PC-9 (cell line): ENCODE results near the gene CRACDL. TPM values are rescaled to one million over a fixed set of nuclear protein-coding genes. Genes with fewer than 3 reads are reported as not detected.
A peak's percentile ranks its signal among the peaks of the same experiment; 100 is the strongest.

Source experiments
- BruUV-seq: library from RNA; stranded (reverse); fragments of 400-500 nt; replicated peaks from 2 replicates; lab custom pipeline; 2021; lab: Mats Ljungman, UMichigan
- CTCF ChIA-PET: fragments of 300-600 bp; sonication (Branson Sonifier 250); formaldehyde crosslinking; loops from one replicate; lab custom pipeline; 2022; ENCODE audit warnings: antibody characterized with exemption; lab: Charles Lee
- POLR2A ChIA-PET: fragments of 300-600 bp; sonication (Branson Sonifier 250); formaldehyde crosslinking; loops from one replicate; lab custom pipeline; 2022; ENCODE audit warnings: antibody characterized with exemption; ENCODE audit not compliant: unreplicated experiment; lab: Charles Lee
- DNase-seq, 2 experiments: peaks; one replicate each; pipeline versions ENCODE4 v3.0.0 to v3.0.0-alpha.2; 2015 to 2022; ENCODE audit warnings: mixed read lengths in 1 of 2
- H2AFZ ChIP-seq: fragments of 200-600 bp; sonication (generic); 2 replicates; pipeline ENCODE4 v1.8.1; 2017; ENCODE audit warnings: antibody characterized with exemption
- H3F3A ChIP-seq: fragments of 200-600 bp; sonication (generic); 2 replicates; pipeline ENCODE4 v1.8.1; 2017; ENCODE audit warnings: antibody characterized with exemption, mild to moderate bottlenecking, low read depth; ENCODE audit not compliant: insufficient read depth
- H3K27ac ChIP-seq: fragments of 200-600 bp; sonication (generic); 2 replicates; pipeline ENCODE4 v1.6.1; 2016; ENCODE audit warnings: mixed run types
- H3K27me3 ChIP-seq: fragments of 200-600 bp; sonication (generic); 2 replicates; pipeline ENCODE4 v1.6.1; 2016; ENCODE audit warnings: low read depth, mixed run types; ENCODE audit not compliant: insufficient read depth
- H3K36me3 ChIP-seq: fragments of 200-600 bp; sonication (generic); 2 replicates; pipeline ENCODE4 v1.6.1; 2016; ENCODE audit warnings: low read depth, mixed run types
- H3K4me1 ChIP-seq: fragments of 200-600 bp; sonication (generic); replicated peaks from 2 replicates; pipeline ENCODE4 v1.6.1; 2016; ENCODE audit warnings: mixed run types; ENCODE audit not compliant: insufficient read depth
- H3K4me2 ChIP-seq: fragments of 200-600 bp; sonication (generic); 2 replicates; pipeline ENCODE4 v1.6.1; 2017; ENCODE audit warnings: mixed run types
- H3K4me3 ChIP-seq: fragments of 200-600 bp; sonication (generic); 2 replicates; pipeline ENCODE4 v1.6.1; 2016; ENCODE audit warnings: mixed run types
- H3K79me2 ChIP-seq: fragments of 200-600 bp; sonication (generic); 2 replicates; pipeline ENCODE4 v1.6.1; 2017; ENCODE audit warnings: low read depth, mixed run types
- H3K9me2 ChIP-seq: fragments of 200-600 bp; sonication (generic); 2 replicates; pipeline ENCODE4 v1.8.1; 2017; ENCODE audit warnings: mild to moderate bottlenecking; ENCODE audit not compliant: insufficient read depth
- H3K9me3 ChIP-seq: fragments of 200-600 bp; sonication (generic); 2 replicates; pipeline ENCODE4 v1.8.1; 2016; ENCODE audit warnings: low read depth; ENCODE audit not compliant: insufficient read depth
- H4K20me1 ChIP-seq: fragments of 200-600 bp; sonication (generic); 2 replicates; pipeline ENCODE4 v1.8.1; 2017; ENCODE audit not compliant: insufficient read depth
- EZH2 ChIP-seq: fragments of 200-600 bp; sonication (generic); IDR thresholded peaks from 2 replicates; pipeline ENCODE4 v1.8.0; 2017; ENCODE audit warnings: antibody characterized with exemption, low read depth
- intact Hi-C: fragments of 100-400 bp; cut with micrococcal nuclease; formaldehyde crosslinking; loops from one replicate; pipeline ENCODE4 v1.10.0; 2022; ENCODE audit not compliant: unreplicated experiment
- total RNA-seq: library from RNA; stranded (reverse); gene quantifications from 2 replicates; pipeline ENCODE4 v1.2.3, GENCODE V29; 2021
- TF ChIP-seq, protein P1 (sequence below): fragments of 200-600 bp; sonication (generic); conservative IDR thresholded peaks from 2 replicates; pipeline ENCODE4 v1.6.1; 2017; ENCODE audit warnings: mixed run types, antibody characterized with exemption, mild to moderate bottlenecking, moderate library complexity

The CRACDL gene
- total RNA-seq, 1 experiment from 2014 or later = 33.7 TPM

DNA sequence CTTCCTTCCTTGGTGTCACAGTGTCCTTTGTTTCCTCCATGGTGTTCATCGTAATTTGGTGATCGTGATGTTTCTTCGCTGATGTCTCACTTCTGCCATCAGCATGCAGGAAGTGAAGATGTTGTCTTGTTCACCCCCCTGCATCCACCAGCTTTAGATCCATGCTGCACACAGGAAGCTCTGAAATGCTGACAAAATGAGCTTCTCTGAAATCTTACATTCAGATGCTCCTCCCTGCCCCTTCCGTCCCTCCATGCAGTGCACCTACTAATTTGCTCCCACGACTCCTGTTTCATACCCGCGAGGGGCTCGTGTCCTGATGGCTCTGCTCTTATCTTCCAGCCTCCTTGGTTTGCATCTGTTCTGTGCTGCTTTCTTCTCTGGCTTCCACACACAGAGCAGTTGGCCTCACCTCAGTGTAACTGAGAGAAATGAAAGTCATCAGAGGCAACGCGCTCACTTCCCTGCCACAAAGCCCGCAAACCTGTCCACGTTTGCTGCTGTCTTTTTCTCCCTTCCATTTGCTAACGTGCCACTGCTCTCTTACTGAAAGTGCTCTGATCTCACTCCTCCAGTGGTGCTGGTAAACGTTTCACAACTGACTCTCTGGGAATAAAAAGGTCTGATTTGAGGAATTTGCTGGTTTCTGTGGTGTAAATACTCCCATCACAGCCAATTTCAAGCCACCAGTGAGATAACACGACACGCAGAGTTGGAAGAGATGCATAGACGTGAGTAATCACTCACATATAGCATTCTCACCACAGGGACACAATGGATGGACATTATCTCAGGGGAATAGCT is 164.1 kb downstream of the CRACDL start:
- no peak for DNase-seq
- H3K4me1 ChIP-seq = peaks cover 21% of the 10 kb centered on the region
- no peak overlapping the region for H3K4me2 ChIP-seq
- no peaks in the 10 kb centered on the region for H3K79me2 ChIP-seq
- BruUV-seq = no TSS peak
- H3K27me3 ChIP-seq = no peaks in the 10 kb centered on the region
- H4K20me1 ChIP-seq = no peaks in the 10 kb centered on the region
- H3K9me2 ChIP-seq = no peaks in the 10 kb centered on the region
- TF ChIP-seq EZH2 = no peak
- TF ChIP-seq, protein P1, sequence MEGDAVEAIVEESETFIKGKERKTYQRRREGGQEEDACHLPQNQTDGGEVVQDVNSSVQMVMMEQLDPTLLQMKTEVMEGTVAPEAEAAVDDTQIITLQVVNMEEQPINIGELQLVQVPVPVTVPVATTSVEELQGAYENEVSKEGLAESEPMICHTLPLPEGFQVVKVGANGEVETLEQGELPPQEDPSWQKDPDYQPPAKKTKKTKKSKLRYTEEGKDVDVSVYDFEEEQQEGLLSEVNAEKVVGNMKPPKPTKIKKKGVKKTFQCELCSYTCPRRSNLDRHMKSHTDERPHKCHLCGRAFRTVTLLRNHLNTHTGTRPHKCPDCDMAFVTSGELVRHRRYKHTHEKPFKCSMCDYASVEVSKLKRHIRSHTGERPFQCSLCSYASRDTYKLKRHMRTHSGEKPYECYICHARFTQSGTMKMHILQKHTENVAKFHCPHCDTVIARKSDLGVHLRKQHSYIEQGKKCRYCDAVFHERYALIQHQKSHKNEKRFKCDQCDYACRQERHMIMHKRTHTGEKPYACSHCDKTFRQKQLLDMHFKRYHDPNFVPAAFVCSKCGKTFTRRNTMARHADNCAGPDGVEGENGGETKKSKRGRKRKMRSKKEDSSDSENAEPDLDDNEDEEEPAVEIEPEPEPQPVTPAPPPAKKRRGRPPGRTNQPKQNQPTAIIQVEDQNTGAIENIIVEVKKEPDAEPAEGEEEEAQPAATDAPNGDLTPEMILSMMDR = no peak
- CTCF ChIA-PET = no interaction called here
- H3K36me3 ChIP-seq = no peaks in the 10 kb centered on the region
- H3K27ac ChIP-seq = no peak overlapping the region
- H3K4me3 ChIP-seq = no peak overlapping the region
- H2AFZ ChIP-seq = no peak overlapping the region
- intact Hi-C loops = no loop called here
- H3K9me3 ChIP-seq = no peaks in the 10 kb centered on the region
- peaks cover 12% of the 10 kb centered on the region for H3F3A ChIP-seq
- POLR2A ChIA-PET = no interaction called here

DNA sequence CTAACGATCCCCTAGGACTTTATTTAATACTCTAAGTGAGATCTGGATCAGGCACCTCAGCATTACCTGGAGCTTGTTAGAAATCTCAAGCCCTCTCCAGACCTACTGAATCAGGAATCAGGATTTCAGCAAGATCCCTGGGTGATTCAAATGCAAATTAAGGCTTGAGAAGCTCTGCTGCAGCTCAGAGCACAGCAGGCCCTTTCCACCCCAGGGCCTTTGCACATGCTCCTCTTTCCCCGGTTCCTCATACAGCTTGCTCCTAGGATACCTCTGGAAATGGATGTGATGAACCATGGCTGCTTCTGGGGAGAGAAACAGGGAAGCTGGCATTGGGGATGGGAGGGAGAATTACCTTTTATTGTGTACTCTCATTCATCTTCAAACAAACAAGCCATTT is 164.8 kb downstream of the CRACDL start:
- peaks cover 17% of the 10 kb centered on the region for H3F3A ChIP-seq
- no peak for DNase-seq
- no peak for TF ChIP-seq EZH2
- TF ChIP-seq, protein P1 = no peak
- H3K4me1 ChIP-seq = peaks cover 27% of the 10 kb centered on the region
- ChIA-PET CTCF (no interaction called here), POLR2A (no interaction called here)
- H3K27me3 ChIP-seq = no peaks in the 10 kb centered on the region
- H3K4me2 ChIP-seq = no peak overlapping the region
- H3K4me3 ChIP-seq = no peak overlapping the region
- BruUV-seq = no TSS peak
- H3K36me3 ChIP-seq = no peaks in the 10 kb centered on the region
- H3K79me2 ChIP-seq = no peaks in the 10 kb centered on the region
- no peak overlapping the region for H2AFZ ChIP-seq
- no peaks in the 10 kb centered on the region for H4K20me1 ChIP-seq
- H3K9me3 ChIP-seq = no peaks in the 10 kb centered on the region
- no peak overlapping the region for H3K27ac ChIP-seq
- intact Hi-C loops = no loop called here
- no peaks in the 10 kb centered on the region for H3K9me2 ChIP-seq

DNA sequence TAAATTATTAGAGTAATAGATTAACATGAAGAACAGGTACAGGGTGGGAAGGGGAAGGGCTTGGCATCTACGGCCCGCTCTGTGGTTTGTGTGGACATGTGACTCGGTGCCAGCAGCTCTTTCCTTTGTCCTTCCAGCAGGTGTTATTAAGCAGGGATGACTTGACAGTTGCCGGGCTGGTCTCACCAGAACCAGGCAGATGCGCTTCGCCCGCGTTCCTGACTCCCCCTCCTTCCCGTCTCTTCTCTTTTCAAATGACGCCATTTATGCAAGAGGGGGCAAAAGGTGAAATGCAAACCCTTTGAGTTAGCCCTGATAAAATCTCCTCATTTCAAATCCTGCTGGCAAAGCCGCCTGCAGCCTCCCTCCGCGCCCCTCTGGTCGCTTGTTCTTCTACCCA is 166.2 kb downstream of the CRACDL start:
- intact Hi-C loops = no loop called here
- Histone ChIP-seq H3K27me3 (no peaks in the 10 kb centered on the region), H3K4me2 (no peak overlapping the region), H3K4me3 (no peak overlapping the region), H3F3A (peaks cover 21% of the 10 kb centered on the region), H4K20me1 (no peaks in the 10 kb centered on the region), H2AFZ (no peak overlapping the region), H3K79me2 (no peaks in the 10 kb centered on the region), H3K9me3 (no peaks in the 10 kb centered on the region), H3K9me2 (no peaks in the 10 kb centered on the region), H3K4me1 (peaks cover 34% of the 10 kb centered on the region), H3K27ac (no peak overlapping the region), H3K36me3 (no peaks in the 10 kb centered on the region)
- DNase-seq = peak in 1 of 2 experiments; percentile 63
- BruUV-seq = no TSS peak
- no peak for TF ChIP-seq EZH2
- TF ChIP-seq, protein P1 = no peak
- ChIA-PET POLR2A (no interaction called here), CTCF (no interaction called here)
